HS-27A (cell line): Measurements from ENCODE around the gene ADAMTS12.

Experiments
- DNase-seq: peaks from one replicate; pipeline ENCODE4 v3.0.0-alpha.2; 2012; ENCODE audit warnings: low read depth, missing footprints

The ADAMTS12 gene

GRCh38 chr5:33474931-33475499 lies 416.8 kb downstream of the ADAMTS12 start:
- DNase-seq, result no peak

- no peak for DNase-seq
Measured at GRCh38 chr5:33474004-33474403, 417.8 kb downstream of the ADAMTS12 start.
